Measurements from ENCODE around the gene AP3M1.

The AP3M1 gene

DNA sequence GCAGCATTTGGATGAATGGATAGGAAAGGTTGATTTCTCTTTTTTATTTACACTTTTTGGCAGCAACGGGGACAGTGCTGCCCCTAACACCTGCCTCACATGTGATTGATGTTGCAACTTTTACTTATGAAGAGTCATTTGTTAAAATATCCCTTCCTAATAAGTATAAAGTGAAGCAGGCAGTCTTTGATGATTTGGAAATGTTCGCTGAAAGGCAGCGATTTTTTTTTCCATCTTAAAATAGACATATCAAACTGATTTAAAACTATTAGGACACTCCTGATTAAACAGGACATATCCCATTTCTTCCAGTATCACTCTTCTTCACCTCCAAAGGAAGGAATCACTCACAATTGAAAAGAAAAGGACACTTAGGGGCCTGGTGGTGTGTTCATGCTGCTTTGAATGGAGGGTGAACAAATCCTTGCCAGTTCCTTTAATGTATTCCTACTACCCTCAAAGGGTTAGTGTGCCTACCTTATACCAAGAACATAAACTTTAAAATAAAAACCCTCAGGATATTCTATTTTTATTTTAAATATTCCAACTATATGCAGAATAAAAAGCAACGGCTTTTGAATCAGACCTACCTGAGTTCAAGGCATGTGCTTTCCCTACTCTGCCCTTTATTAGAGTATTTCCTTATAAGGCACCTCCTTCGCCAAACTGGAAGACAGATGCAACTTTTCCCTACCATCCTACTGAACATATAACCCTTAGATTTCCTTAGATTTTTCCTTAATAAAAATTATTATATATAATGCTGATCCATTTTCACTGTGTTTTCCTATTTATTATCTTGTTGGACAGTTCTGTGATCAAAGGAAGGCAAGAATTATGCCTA, 1.5 kb upstream of the AP3M1 start:
- TF ChIP-seq, protein P1, sequence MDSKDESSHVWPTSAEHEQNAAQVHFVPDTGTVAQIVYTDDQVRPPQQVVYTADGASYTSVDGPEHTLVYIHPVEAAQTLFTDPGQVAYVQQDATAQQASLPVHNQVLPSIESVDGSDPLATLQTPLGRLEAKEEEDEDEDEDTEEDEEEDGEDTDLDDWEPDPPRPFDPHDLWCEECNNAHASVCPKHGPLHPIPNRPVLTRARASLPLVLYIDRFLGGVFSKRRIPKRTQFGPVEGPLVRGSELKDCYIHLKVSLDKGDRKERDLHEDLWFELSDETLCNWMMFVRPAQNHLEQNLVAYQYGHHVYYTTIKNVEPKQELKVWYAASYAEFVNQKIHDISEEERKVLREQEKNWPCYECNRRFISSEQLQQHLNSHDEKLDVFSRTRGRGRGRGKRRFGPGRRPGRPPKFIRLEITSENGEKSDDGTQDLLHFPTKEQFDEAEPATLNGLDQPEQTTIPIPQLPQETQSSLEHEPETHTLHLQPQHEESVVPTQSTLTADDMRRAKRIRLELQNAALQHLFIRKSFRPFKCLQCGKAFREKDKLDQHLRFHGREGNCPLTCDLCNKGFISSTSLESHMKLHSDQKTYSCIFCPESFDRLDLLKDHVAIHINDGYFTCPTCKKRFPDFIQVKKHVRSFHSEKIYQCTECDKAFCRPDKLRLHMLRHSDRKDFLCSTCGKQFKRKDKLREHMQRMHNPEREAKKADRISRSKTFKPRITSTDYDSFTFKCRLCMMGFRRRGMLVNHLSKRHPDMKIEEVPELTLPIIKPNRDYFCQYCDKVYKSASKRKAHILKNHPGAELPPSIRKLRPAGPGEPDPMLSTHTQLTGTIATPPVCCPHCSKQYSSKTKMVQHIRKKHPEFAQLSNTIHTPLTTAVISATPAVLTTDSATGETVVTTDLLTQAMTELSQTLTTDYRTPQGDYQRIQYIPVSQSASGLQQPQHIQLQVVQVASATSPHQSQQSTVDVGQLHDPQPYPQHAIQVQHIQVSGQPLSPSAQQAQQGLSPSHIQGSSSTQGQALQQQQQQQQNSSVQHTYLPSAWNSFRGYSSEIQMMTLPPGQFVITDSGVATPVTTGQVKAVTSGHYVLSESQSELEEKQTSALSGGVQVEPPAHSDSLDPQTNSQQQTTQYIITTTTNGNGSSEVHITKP (tag by site-specific recombination; IDR thresholded peaks at IDR 0.05): peak; percentile 96
- TF ChIP-seq ZNF292 (tag by site-specific recombination; IDR thresholded peaks at IDR 0.05; ENCODE audit: borderline replicate concordance, low read depth) (no peak), PRDM1 (tag by site-specific recombination; IDR thresholded peaks at IDR 0.05) (peak; percentile 76)
- ChIA-PET POLR2A (interaction anchor here (0.5 to 1.8 kb wide), 7 partner anchors 13 to 959 kb away, joined by 3 to 22 read pairs (median 4); partner anchors contain the start of gene SAMD8), CTCF (interaction anchor here (0.5 to 1.5 kb wide), 6 partner anchors 13 to 193 kb away, joined by 3 to 4 read pairs (median 3); no protein-coding TSS in a partner anchor)
- peak overlapping the region; percentile 91; the same call in 1 of the 2 replicates for H3K27ac ChIP-seq (ENCODE audit: extremely low read depth, low read depth, low read length)
- peak overlapping the region; percentile 88 for H3K4me3 ChIP-seq (ENCODE audit: low read depth, low read length)
- H3K9me3 ChIP-seq (ENCODE audit: control insufficient read depth, insufficient read depth, low read depth, low read length): no peaks in the 10 kb centered on the region
- peaks cover 8% of the 10 kb centered on the region; the same call in 1 of the 2 replicates for H3K4me1 ChIP-seq (ENCODE audit: control insufficient read depth, insufficient read depth, low read length)
- H3K36me3 ChIP-seq (ENCODE audit: control insufficient read depth in 2 of 2, insufficient read depth in 1 of 2, low read length in 2 of 2): peaks cover 4 to 11% of the 10 kb centered on the region in 2 experiments

DNA sequence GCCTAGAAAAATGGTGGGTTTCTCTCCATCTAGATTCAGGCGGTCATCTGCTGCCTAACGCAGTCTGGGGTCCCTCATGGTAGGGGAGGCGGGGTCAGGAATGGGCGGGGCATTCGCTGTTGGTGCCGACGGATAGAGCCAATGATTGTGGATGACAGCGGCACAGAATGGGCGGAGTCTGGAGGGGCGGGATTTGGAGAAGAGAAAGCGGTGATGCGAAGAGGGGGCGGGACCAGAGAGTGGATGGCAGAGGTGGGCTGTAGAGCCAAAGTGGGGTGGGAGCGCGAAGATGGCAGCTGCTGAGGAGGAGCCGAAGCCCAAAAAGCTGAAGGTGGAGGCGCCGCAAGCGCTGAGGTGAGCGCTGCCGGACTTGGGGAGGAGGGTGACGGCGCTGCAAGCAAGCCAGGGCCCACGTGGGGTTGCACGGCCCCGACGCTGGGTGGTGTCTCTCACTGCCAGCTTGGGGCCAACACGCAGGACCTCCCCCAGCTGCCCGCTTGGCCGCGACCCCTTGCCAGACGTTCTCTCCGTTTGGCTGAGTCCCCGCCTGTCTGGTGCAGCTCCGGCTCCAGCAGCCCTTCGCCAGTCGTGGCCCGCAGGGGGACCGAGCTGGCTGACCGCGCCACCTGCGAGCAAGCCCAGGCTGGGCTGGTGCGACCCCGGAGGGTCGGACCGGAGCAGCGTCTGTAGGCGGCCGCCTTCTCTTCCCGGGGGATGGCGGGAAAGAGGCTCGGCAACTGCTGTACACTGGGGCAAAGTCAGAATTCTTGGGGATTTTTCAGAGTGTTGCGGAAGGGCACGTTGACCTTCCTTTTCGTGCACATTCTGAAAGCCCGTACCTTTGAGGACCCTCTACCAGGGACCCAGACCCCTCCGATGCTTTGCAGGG, 606 bp upstream of the AP3M1 start, which contains the start of gene ADK:
Gene ADK, plus strand, starts transcription at position 232 of the 889 bp plus-strand sequence. Its CDS starts 58 bp downstream, at position 290.
- peaks cover 10% of the 10 kb centered on the region for H3K4me1 ChIP-seq (ENCODE audit: control insufficient read depth, insufficient read depth, low read length)
- H3K4me3 ChIP-seq (ENCODE audit: low read depth, low read length): peak within 1 kb of the TSS; percentile 88
- H3K9me3 ChIP-seq (ENCODE audit: control insufficient read depth, insufficient read depth, low read depth, low read length): no peaks in the 10 kb centered on the region
- POLR2A ChIA-PET: interaction anchor here (0.8 to 1.8 kb wide), 14 partner anchors 8 to 1083 kb away, joined by 3 to 22 read pairs (median 3); partner anchors contain the start of gene SAMD8
- peak within 1 kb of the TSS; percentile 91 for H3K27ac ChIP-seq (ENCODE audit: extremely low read depth, low read depth, low read length)
- CTCF ChIA-PET: interaction anchor here (0.9 to 1.2 kb wide), 3 partner anchors 10 to 62 kb away, joined by 3 to 6 read pairs (median 4); no protein-coding TSS in a partner anchor
- H3K36me3 ChIP-seq (ENCODE audit: control insufficient read depth in 2 of 2, insufficient read depth in 1 of 2, low read length in 2 of 2): peaks cover 9 to 12% of the 10 kb centered on the region in 2 experiments
- TF ChIP-seq REPIN1 (tag by site-specific recombination; IDR thresholded peaks at IDR 0.05; ENCODE audit: low read depth) (no peak), ZBTB8A (tag by site-specific recombination; IDR thresholded peaks at IDR 0.05) (no peak), OVOL3 (tag by site-specific recombination; IDR thresholded peaks at IDR 0.05) (no peak), ZNF350 (tag by site-specific recombination; IDR thresholded peaks at IDR 0.05) (no peak), ZNF133 (tag by site-specific recombination; IDR thresholded peaks at IDR 0.05) (0 out of 2 replicates have a peak, but pooled peaks have one; percentile 14), ZNF416 (tag by site-specific recombination; IDR thresholded peaks at IDR 0.05) (no peak), HOXD13 (CRISPR knock-in tag; IDR thresholded peaks at IDR 0.05; ENCODE audit: borderline replicate concordance) (no peak), KLF7 (tag by site-specific recombination; IDR thresholded peaks at IDR 0.05; ENCODE audit: borderline replicate concordance) (no peak), ZNF658 (tag by site-specific recombination; IDR thresholded peaks at IDR 0.05) (no peak), ZNF214 (tag by site-specific recombination; IDR thresholded peaks at IDR 0.05; ENCODE audit: borderline replicate concordance) (no peak)
- TF ChIP-seq, protein P1 (tag by site-specific recombination; IDR thresholded peaks at IDR 0.05): peak; percentile 99
- TF ChIP-seq, protein P2, sequence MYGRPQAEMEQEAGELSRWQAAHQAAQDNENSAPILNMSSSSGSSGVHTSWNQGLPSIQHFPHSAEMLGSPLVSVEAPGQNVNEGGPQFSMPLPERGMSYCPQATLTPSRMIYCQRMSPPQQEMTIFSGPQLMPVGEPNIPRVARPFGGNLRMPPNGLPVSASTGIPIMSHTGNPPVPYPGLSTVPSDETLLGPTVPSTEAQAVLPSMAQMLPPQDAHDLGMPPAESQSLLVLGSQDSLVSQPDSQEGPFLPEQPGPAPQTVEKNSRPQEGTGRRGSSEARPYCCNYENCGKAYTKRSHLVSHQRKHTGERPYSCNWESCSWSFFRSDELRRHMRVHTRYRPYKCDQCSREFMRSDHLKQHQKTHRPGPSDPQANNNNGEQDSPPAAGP (tag by site-specific recombination; IDR thresholded peaks at IDR 0.05): no peak; the same call in 1 of the 2 replicates
- TF ChIP-seq, protein P3, sequence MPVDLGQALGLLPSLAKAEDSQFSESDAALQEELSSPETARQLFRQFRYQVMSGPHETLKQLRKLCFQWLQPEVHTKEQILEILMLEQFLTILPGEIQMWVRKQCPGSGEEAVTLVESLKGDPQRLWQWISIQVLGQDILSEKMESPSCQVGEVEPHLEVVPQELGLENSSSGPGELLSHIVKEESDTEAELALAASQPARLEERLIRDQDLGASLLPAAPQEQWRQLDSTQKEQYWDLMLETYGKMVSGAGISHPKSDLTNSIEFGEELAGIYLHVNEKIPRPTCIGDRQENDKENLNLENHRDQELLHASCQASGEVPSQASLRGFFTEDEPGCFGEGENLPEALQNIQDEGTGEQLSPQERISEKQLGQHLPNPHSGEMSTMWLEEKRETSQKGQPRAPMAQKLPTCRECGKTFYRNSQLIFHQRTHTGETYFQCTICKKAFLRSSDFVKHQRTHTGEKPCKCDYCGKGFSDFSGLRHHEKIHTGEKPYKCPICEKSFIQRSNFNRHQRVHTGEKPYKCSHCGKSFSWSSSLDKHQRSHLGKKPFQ (tag by site-specific recombination; IDR thresholded peaks at IDR 0.05): no peak
- TF ChIP-seq, protein P4, sequence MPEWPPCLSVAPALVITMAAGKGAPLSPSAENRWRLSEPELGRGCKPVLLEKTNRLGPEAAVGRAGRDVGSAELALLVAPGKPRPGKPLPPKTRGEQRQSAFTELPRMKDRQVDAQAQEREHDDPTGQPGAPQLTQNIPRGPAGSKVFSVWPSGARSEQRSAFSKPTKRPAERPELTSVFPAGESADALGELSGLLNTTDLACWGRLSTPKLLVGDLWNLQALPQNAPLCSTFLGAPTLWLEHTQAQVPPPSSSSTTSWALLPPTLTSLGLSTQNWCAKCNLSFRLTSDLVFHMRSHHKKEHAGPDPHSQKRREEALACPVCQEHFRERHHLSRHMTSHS (tag by site-specific recombination; IDR thresholded peaks at IDR 0.05): no peak
- TF ChIP-seq, protein P5, sequence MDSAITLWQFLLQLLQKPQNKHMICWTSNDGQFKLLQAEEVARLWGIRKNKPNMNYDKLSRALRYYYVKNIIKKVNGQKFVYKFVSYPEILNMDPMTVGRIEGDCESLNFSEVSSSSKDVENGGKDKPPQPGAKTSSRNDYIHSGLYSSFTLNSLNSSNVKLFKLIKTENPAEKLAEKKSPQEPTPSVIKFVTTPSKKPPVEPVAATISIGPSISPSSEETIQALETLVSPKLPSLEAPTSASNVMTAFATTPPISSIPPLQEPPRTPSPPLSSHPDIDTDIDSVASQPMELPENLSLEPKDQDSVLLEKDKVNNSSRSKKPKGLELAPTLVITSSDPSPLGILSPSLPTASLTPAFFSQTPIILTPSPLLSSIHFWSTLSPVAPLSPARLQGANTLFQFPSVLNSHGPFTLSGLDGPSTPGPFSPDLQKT (IDR thresholded peaks at IDR 0.05; ENCODE audit: borderline replicate concordance, low read depth, low read length): no peak
